ENCODE results near the gene TTC33. TPM values are rescaled to one million over a fixed set of nuclear protein-coding genes. Genes with fewer than 3 reads are reported as not detected.

The TTC33 gene
- total RNA-seq, 1 donor from 2014 or later: 15.2 TPM

- no peak for ATAC-seq (ENCODE audit: poor library complexity)
- intact Hi-C loops (cut with DNase I): no loop called here
Measured at GRCh38 chr5:40490464-40491111, 265.2 kb downstream of the TTC33 start.

DNA sequence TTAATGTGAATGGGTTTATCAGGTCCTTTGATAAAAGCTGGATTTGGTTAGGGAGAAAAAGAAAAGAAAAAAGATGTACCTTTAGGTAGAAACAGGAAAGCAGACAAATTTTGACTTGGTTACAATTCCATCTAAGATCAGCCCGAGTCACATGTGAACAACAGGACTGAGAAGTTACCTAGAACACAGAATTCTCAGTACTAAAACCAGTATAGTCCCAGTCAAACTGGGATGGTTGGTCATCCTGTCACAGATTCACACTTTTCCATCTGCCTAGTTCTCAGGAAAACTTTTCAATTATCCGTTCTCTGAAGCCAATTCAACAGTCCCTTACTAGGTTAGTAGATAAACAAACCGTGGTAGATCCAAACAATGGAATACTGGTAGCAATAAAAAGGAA is 266.3 kb downstream of the TTC33 start:
- intact Hi-C loops (cut with DNase I): no loop called here
- ATAC-seq (ENCODE audit: poor library complexity) (no peak), DNase-seq (no peak)

More at GRCh38 chr5:40490464-40491111, 265.2 kb downstream of the TTC33 start:
- no peak for DNase-seq

- ATAC-seq (ENCODE audit: poor library complexity): no peak
- DNase-seq: no peak
- intact Hi-C loops (cut with DNase I): no loop called here
Measured at GRCh38 chr5:40486437-40487275, 269.1 kb downstream of the TTC33 start.

DNA sequence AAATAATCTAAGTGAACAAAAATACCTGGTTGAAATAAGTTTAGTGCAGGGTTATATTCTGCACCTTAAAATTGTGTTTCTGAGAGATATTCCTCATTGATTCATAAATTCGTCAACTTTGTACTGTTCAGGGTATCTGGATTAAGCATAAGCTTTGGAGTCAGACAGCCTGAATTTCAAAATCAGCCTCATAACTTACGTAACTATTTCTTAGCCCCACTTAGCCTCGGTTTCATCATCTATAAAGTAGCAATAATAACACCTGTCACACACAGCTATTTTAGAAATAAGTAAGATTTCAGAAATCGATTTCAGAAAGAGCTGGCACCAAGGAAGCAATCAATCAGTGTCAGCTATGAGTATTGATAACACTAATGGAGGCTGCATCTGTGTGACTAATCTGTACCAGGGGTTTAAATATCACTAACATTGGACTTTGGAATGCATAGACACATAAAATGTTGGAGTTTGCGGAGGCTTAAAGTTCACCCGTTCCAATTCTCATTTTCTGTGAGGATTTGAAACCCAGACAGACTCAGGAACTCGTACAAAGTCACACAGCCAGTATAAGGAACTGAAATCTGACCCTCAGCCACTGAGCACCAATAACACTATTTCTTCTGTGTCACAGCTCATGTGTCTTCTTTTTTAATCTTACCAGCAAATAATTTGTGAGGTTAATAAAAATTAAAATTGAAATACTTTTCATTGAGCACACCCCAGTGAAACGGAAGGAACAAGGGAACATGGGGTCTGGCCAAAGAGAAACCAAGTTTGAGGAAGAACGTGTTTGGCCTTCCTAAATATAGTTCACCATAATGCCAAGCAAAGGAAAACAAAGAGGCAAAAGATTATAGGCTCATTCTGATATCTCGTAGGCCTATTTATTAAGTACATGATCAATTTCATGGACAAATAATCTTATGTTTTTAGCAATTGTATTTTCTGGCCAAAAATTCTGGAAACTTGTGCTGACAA is 270.5 kb downstream of the TTC33 start:
- peak; percentile 49 for ATAC-seq (ENCODE audit: poor library complexity)
- intact Hi-C loops (cut with DNase I): no loop called here
- no peak for DNase-seq

DNA sequence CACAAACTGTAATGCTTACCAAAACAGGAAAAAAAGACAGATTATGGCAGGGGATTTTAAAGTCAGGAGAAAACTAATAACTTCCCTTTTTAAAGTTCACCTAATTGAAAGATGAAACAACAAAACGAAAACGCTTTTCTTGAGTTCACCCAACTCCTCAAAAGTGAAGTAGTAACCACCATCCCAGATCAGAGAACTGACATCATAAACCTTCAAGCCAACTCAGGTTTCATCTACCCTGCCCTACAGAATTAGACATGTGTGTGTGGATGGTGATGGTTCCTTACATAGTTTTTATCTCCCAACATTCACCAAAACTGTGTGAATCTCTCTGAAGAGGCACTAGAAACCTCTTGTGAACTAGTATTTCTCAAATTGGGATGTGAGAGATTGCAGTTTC is 271.3 kb downstream of the TTC33 start:
- no peak for DNase-seq
- ATAC-seq (ENCODE audit: poor library complexity): no peak
- intact Hi-C loops (cut with DNase I): no loop called here

DNA sequence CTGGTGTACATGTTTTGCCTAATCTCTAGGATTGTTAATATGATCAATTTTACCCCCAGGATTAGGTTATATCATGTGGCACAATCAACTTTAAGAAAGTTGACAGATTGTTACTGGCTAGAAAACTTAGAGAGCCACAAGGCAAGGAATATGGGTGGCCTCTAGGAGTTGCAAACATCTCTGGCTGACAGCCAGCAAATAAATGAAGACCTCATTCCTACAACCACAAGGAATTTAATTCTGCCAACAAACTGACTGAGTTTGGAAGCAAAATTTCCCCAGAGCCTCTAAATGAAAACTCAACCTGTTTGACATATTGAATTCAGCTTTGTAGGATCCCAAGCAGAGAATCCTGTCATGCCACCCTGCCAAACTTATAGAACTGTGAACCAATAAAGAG is 272.4 kb downstream of the TTC33 start:
- DNase-seq (no peak), ATAC-seq (ENCODE audit: poor library complexity) (no peak)
- intact Hi-C loops (cut with DNase I): no loop called here

DNA sequence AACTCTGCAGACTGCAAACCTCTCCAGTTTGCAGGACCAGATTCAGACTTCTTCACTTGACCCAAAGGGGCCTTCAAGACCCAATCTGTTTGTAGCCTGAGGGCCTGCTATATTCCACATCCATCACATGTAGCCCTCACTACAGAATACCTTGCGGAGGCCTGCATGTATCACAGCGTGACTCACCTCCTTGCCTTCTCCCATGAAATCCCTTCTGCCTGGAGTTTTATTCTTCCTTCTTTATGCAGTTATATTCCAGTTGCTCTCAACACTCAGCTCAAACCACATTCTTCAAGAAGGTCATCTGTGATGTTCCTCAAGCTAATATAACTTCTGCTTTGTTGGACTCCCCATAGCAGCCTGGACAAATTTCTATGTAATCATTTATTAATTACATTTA is 274.5 kb downstream of the TTC33 start:
- DNase-seq (no peak), ATAC-seq (ENCODE audit: poor library complexity) (no peak)
- intact Hi-C loops (cut with DNase I): no loop called here

DNA sequence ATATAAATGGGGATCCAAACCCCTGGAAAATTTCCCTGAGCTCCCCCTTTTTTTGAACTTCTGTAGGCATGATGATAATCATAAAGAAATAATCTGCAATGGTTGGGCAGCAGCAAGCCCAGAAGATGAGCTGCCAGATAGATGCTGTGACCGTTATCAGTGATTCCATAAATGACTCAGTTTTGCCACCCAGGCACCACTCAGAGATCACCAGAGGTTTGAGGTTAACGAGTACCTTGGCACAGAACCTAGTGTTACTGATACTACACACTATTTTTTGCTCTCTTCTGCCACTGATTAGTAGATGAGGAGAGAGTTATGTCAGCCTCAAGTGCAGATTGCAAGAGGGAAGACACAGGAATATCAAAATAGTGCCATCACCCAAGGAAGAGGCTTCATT is 275.4 kb downstream of the TTC33 start:
- intact Hi-C loops (cut with DNase I): no loop called here
- DNase-seq (no peak), ATAC-seq (ENCODE audit: poor library complexity) (no peak)

GRCh38 chr5:40479939-40480338 is 275.8 kb downstream of the TTC33 start:
- DNase-seq (no peak), ATAC-seq (ENCODE audit: poor library complexity) (no peak)
- intact Hi-C loops (cut with DNase I): no loop called here

GRCh38 chr5:40478766-40479165 is 277.0 kb downstream of the TTC33 start:
- ATAC-seq (ENCODE audit: poor library complexity): no peak
- intact Hi-C loops (cut with DNase I): no loop called here
- DNase-seq: no peak

DNA sequence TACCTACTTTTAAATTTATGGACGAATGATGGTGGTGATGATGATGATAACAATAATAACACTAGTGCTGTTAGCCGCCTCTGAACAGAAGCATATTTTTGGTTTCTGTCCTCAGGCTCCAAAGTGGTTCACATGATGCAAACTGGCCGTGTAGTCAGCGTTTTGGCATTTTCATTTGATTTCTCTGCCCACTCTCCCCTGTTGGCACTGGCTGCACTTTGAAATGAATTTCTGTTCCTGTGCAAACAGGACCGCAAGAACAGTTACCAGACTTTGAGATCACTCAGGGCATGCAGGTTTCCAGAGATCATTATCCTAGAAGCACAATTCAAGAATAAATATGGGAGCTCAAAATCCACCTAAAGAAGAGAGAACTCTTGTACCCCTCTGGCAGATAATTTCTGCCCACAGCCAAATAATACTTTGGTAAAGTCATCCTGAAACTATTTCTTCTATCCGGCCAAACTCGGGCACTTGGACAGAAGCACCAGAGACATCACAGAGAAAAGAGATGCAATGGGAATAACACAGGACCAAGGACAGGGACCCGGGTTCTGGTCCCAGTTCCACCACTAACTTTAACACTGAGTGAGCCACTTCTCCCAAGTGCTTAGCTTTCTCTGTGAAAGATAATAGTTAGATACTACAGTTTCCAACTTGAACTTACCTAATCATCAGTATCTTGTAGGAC is 277.8 kb downstream of the TTC33 start:
- ATAC-seq (ENCODE audit: poor library complexity): no peak
- intact Hi-C loops (cut with DNase I): no loop called here
- DNase-seq: no peak

GRCh38 chr5:40475561-40475960 is 280.2 kb downstream of the TTC33 start:
- ATAC-seq (ENCODE audit: poor library complexity): no peak

GRCh38 chr5:40474250-40474649 is 281.5 kb downstream of the TTC33 start:
- ATAC-seq (ENCODE audit: poor library complexity): no peak
- intact Hi-C loops (cut with DNase I): no loop called here
- DNase-seq: no peak

More at GRCh38 chr5:40475561-40475960, 280.2 kb downstream of the TTC33 start:
- intact Hi-C loops (cut with DNase I): no loop called here
- DNase-seq: no peak

GRCh38 chr5:40465416-40465815 is 290.3 kb downstream of the TTC33 start:
- intact Hi-C loops (cut with DNase I): no loop called here
- DNase-seq (no peak), ATAC-seq (ENCODE audit: poor library complexity) (no peak)

GRCh38 chr5:40464511-40464910 is 291.2 kb downstream of the TTC33 start:
- no peak for DNase-seq
- no peak for ATAC-seq (ENCODE audit: poor library complexity)
- intact Hi-C loops (cut with DNase I): no loop called here

Data from Right ventricle myocardium superior (tissue), 1 donor.